Astrocyte of the cerebellum (primary cell): Measurements from ENCODE around the gene KRTAP10-5.
"Not testable (repeated sequence)": the region's sequence is repeated elsewhere in the genome, so short reads cannot be mapped to it uniquely, and the experiment has no call there.

Experiments used
- DNase-seq: peaks from one replicate; pipeline ENCODE4 v3.0.0-alpha.2; 2011; ENCODE audit warnings: low read depth
- H3K4me3 ChIP-seq: 2 replicates; pipeline ENCODE4 v1.5.1; 2011; ENCODE audit warnings: mild to moderate bottlenecking, low read depth, low read length, moderate library complexity
- in situ Hi-C: cut with HindIII; loops from 2 replicates; pipeline ENCODE4 v1.10.0; 2017; ENCODE audit warnings: low sequenced_read_pairs
- TF ChIP-seq, protein P1 (sequence below): IDR thresholded peaks from 2 replicates; pipeline ENCODE4 v1.5.1; 2012; ENCODE audit warnings: low read length, low read depth, moderate library complexity, mild to moderate bottlenecking; ENCODE audit errors: missing control alignments

The KRTAP10-5 gene

DNA sequence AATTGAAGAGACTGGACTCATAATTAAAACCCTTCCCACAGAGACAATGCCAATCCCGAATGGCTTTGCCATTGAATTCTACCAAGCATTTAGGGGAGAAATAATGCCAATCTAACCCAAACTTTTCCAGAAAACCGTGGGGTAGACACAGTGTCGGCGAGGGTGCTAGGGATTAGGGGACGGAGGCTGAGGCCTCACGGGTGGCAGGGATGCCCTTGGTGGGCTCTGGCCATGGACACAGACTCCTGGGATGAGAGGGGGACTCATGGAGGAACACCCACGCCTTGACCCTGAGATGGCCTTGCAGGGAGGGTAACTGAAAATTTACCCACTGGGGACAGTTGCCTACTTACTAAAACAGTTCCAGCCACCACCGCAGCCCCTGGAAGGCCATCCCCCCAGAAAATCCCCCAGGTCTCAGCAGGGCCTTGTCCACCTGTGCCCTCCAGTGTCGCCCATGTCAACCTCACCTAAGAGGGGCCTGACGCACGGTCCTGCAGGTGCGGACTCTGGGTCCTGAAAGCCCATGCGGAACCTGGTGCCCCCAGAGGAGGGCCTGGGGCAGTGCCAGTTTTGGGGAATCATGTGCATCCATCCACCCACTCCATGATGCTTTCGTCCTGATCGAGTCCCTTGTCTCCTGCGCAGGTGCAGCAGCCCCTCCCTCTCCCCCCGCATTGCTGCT, 1.9 kb downstream of the KRTAP10-5 start:
- no peak overlapping the region for H3K4me3 ChIP-seq
- DNase-seq = no peak
- TF ChIP-seq, protein P1, sequence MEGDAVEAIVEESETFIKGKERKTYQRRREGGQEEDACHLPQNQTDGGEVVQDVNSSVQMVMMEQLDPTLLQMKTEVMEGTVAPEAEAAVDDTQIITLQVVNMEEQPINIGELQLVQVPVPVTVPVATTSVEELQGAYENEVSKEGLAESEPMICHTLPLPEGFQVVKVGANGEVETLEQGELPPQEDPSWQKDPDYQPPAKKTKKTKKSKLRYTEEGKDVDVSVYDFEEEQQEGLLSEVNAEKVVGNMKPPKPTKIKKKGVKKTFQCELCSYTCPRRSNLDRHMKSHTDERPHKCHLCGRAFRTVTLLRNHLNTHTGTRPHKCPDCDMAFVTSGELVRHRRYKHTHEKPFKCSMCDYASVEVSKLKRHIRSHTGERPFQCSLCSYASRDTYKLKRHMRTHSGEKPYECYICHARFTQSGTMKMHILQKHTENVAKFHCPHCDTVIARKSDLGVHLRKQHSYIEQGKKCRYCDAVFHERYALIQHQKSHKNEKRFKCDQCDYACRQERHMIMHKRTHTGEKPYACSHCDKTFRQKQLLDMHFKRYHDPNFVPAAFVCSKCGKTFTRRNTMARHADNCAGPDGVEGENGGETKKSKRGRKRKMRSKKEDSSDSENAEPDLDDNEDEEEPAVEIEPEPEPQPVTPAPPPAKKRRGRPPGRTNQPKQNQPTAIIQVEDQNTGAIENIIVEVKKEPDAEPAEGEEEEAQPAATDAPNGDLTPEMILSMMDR = no peak
- in situ Hi-C loops = no loop called here

DNA sequence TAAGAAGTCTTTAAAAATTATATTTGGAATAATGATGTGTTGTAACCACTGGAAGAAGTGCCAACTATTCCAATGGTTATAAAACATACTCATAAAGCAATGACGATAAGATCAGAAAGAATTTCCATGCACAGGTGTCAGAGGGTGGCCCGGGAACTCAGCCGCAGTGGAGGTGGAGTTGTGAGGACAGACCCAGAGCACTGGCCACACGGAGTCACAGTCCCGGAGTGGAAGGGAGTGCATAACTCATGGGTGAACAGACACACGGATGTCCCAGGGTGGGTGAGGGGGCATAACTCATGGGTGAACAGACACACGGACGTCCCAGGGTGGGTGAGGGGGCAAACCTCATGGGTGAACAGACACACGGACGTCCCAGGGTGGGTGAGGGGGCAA, 4.4 kb downstream of the KRTAP10-5 start:
- H3K4me3 ChIP-seq = no peak overlapping the region
- DNase-seq = no peak
- in situ Hi-C loops = no loop called here
- TF ChIP-seq, protein P1 = no peak

- no peak overlapping the region for H3K4me3 ChIP-seq
- no peak for DNase-seq
- TF ChIP-seq, protein P1 = no peak
Measured at GRCh38 chr21:44575307-44576024, 4.9 kb downstream of the KRTAP10-5 start.

DNA sequence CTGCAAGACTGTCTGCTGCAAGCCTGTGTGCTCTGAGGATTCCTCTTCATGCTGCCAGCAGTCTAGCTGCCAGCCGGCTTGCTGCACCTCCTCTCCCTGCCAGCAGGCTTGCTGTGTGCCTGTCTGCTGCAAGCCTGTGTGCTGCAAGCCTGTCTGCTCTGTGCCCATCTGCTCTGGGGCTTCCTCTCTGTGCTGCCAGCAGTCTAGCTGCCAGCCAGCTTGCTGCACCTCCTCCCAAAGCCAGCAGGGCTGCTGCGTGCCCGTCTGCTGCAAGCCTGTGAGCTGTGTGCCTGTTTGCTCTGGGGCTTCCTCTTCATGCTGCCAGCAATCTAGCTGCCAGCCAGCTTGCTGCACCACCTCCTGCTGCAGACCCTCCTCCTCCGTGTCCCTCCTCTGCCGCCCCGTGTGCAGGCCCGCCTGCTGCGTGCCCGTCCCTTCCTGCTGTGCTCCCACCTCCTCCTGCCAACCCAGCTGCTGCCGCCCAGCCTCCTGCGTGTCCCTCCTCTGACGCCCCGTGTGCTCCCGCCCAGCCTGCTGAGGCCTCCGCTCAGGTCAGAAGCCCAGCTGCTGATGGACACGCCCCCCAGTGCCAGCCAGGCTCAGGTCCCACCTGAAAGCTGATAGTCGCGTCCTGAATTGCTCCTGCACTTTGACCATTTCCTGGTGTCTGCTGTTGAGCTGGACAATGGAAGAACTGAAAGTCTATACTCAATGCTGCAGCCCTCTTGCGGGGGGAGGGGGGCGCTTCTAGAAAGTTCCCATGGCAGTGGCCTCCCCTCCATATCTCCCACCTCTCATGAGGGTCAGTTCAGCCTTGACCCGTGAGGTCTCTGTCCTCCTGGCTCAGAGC, 5.7 kb downstream of the KRTAP10-5 start:
- TF ChIP-seq, protein P1 = no peak
- no peak for DNase-seq
- in situ Hi-C loops = no loop called here
- H3K4me3 ChIP-seq = no peak overlapping the region

More at GRCh38 chr21:44575307-44576024, 4.9 kb downstream of the KRTAP10-5 start:
- in situ Hi-C loops = no loop called here

DNA sequence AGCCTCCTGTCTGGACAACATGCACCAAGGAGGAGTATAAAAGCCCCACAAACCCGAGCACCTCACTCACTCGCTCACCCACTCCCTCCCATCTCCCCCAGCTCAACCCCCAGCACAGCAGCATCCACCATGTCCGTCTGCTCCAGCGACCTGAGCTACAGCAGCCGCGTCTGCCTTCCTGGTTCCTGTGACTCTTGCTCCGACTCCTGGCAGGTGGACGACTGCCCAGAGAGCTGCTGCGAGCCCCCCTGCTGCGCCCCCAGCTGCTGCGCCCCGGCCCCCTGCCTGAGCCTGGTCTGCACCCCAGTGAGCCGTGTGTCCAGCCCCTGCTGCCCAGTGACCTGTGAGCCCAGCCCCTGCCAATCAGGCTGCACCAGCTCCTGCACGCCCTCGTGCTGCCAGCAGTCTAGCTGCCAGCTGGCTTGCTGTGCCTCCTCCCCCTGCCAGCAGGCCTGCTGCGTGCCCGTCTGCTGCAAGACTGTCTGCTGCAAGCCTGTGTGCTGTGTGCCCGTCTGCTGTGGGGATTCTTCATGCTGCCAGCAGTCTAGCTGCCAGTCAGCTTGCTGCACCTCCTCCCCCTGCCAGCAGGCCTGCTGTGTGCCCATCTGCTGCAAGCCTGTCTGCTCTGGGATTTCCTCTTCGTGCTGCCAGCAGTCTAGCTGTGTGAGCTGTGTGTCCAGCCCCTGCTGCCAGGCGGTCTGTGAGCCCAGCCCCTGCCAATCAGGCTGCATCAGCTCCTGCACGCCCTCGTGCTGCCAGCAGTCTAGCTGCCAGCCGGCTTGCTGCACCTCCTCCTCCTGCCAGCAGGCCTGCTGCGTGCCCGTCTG, 6.6 kb downstream of the KRTAP10-5 start, which contains the start of gene KRTAP10-4:
TSS of gene KRTAP10-4 (plus strand) at position 100 of the 827 bp plus-strand sequence. CDS start at position 130, 30 bp downstream.
- DNase-seq, in situ Hi-C loops, H3K4me3 ChIP-seq: not testable (repeated sequence)

- in situ Hi-C loops = no loop called here
- TF ChIP-seq, protein P1 = no peak
- no peak overlapping the region for H3K4me3 ChIP-seq
- no peak for DNase-seq
Measured at GRCh38 chr21:44572959-44573583, 7.3 kb downstream of the KRTAP10-5 start.
